ENCODE data around the gene TJP1. TPM values are rescaled to one million over a fixed set of nuclear protein-coding genes. Genes with fewer than 3 reads are reported as not detected.
A peak's percentile ranks its signal among the peaks of the same experiment; 100 is the strongest.

Gene TJP1
- total and polyA plus RNA-seq, 9 of the 15 experiments (the other 6 are each of a cell fraction or from before 2014, with no cell fraction given) = 9.1 to 39.3 (median 28.0) TPM

DNA sequence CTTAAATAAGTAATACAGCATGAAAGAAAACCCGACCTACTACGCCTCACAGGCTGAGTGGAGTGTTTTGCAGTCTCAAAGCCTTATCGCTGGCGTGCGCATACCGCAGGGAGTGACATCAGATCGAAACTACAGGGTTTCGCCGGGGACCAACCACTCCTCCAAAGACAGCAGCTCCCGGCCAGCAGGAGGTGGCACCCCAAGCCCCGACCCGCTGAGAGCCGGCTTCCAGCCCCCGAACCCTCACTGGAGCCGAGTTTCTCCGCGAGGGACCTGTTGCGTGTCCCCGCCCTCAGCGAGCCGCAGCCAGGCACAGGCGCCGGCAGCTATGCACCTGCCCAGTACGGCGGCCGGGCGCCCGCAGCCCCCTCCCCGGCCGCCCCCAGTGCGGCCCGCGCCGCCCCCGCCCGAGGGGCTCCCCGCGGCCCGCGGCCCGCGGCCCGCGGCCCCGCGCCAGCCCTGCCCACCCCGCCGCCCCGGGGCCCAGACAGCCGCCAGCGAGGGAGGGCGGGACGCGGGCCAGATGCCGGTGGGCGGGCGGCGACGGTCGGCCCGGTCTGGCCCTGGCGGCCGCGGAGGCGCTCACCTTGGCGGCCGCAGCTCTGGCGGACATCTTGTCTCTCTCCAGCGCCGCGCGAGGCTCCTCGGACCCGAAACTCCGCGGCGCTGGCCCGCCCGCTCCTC lies 710 bp downstream of the TJP1 start (continued):
- TF ChIP-seq, protein P1, sequence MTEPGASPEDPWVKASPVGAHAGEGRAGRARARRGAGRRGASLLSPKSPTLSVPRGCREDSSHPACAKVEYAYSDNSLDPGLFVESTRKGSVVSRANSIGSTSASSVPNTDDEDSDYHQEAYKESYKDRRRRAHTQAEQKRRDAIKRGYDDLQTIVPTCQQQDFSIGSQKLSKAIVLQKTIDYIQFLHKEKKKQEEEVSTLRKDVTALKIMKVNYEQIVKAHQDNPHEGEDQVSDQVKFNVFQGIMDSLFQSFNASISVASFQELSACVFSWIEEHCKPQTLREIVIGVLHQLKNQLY (CRISPR knock-in tag; conservative IDR thresholded peaks at IDR 0.05) = no peak
- peak; percentile 45 for TF ChIP-seq RBBP5 (IDR thresholded peaks at IDR 0.05; ENCODE audit: borderline replicate concordance, insufficient read depth, low read length, poor library complexity, severe bottlenecking)
- peak; percentile 48; the same call in 1 of the 2 replicates for TF ChIP-seq MYNN (IDR thresholded peaks at IDR 0.05)
- no peak for TF ChIP-seq MYNN (CRISPR knock-in tag; IDR thresholded peaks at IDR 0.05)
- peak; percentile 86 for TF ChIP-seq CREM (IDR thresholded peaks at IDR 0.05; ENCODE audit: low read depth)
- TF ChIP-seq, protein P2, sequence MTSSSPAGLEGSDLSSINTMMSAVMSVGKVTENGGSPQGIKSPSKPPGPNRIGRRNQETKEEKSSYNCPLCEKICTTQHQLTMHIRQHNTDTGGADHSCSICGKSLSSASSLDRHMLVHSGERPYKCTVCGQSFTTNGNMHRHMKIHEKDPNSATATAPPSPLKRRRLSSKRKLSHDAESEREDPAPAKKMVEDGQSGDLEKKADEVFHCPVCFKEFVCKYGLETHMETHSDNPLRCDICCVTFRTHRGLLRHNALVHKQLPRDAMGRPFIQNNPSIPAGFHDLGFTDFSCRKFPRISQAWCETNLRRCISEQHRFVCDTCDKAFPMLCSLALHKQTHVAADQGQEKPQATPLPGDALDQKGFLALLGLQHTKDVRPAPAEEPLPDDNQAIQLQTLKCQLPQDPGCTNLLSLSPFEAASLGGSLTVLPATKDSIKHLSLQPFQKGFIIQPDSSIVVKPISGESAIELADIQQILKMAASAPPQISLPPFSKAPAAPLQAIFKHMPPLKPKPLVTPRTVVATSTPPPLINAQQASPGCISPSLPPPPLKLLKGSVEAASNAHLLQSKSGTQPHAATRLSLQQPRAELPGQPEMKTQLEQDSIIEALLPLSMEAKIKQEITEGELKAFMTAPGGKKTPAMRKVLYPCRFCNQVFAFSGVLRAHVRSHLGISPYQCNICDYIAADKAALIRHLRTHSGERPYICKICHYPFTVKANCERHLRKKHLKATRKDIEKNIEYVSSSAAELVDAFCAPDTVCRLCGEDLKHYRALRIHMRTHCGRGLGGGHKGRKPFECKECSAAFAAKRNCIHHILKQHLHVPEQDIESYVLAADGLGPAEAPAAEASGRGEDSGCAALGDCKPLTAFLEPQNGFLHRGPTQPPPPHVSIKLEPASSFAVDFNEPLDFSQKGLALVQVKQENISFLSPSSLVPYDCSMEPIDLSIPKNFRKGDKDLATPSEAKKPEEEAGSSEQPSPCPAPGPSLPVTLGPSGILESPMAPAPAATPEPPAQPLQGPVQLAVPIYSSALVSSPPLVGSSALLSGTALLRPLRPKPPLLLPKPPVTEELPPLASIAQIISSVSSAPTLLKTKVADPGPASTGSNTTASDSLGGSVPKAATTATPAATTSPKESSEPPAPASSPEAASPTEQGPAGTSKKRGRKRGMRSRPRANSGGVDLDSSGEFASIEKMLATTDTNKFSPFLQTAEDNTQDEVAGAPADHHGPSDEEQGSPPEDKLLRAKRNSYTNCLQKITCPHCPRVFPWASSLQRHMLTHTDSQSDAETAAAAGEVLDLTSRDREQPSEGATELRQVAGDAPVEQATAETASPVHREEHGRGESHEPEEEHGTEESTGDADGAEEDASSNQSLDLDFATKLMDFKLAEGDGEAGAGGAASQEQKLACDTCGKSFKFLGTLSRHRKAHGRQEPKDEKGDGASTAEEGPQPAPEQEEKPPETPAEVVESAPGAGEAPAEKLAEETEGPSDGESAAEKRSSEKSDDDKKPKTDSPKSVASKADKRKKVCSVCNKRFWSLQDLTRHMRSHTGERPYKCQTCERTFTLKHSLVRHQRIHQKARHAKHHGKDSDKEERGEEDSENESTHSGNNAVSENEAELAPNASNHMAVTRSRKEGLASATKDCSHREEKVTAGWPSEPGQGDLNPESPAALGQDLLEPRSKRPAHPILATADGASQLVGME (CRISPR knock-in tag; IDR thresholded peaks at IDR 0.05) = no peak
- peak; percentile 16; the same call in 1 of the 2 replicates for TF ChIP-seq HCFC1 (IDR thresholded peaks at IDR 0.05; ENCODE audit: low read depth, low read length)
- peak; percentile 76 for TF ChIP-seq JUN (IDR thresholded peaks at IDR 0.05; ENCODE audit: borderline replicate concordance, low read depth, low read length)
- no peak for TF ChIP-seq JUN (CRISPR knock-in tag; IDR thresholded peaks at IDR 0.05; ENCODE audit: borderline replicate concordance)
- no peak for TF ChIP-seq GABPB2 (CRISPR knock-in tag; conservative IDR thresholded peaks at IDR 0.05)
- peak; percentile 52 for TF ChIP-seq MYC (IDR thresholded peaks at IDR 0.05; ENCODE audit: low read depth, low read length)
- no peak for TF ChIP-seq MYC (CRISPR knock-in tag; IDR thresholded peaks at IDR 0.05; ENCODE audit: borderline replicate concordance, low read depth)
- peak; percentile 43; the same call in 1 of the 2 replicates for TF ChIP-seq SMARCE1 (IDR thresholded peaks at IDR 0.05)
- TF ChIP-seq, protein P3, sequence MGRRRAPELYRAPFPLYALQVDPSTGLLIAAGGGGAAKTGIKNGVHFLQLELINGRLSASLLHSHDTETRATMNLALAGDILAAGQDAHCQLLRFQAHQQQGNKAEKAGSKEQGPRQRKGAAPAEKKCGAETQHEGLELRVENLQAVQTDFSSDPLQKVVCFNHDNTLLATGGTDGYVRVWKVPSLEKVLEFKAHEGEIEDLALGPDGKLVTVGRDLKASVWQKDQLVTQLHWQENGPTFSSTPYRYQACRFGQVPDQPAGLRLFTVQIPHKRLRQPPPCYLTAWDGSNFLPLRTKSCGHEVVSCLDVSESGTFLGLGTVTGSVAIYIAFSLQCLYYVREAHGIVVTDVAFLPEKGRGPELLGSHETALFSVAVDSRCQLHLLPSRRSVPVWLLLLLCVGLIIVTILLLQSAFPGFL (CRISPR knock-in tag; IDR thresholded peaks at IDR 0.05) = no peak
- TF ChIP-seq, protein P4, sequence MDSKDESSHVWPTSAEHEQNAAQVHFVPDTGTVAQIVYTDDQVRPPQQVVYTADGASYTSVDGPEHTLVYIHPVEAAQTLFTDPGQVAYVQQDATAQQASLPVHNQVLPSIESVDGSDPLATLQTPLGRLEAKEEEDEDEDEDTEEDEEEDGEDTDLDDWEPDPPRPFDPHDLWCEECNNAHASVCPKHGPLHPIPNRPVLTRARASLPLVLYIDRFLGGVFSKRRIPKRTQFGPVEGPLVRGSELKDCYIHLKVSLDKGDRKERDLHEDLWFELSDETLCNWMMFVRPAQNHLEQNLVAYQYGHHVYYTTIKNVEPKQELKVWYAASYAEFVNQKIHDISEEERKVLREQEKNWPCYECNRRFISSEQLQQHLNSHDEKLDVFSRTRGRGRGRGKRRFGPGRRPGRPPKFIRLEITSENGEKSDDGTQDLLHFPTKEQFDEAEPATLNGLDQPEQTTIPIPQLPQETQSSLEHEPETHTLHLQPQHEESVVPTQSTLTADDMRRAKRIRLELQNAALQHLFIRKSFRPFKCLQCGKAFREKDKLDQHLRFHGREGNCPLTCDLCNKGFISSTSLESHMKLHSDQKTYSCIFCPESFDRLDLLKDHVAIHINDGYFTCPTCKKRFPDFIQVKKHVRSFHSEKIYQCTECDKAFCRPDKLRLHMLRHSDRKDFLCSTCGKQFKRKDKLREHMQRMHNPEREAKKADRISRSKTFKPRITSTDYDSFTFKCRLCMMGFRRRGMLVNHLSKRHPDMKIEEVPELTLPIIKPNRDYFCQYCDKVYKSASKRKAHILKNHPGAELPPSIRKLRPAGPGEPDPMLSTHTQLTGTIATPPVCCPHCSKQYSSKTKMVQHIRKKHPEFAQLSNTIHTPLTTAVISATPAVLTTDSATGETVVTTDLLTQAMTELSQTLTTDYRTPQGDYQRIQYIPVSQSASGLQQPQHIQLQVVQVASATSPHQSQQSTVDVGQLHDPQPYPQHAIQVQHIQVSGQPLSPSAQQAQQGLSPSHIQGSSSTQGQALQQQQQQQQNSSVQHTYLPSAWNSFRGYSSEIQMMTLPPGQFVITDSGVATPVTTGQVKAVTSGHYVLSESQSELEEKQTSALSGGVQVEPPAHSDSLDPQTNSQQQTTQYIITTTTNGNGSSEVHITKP (IDR thresholded peaks at IDR 0.05; ENCODE audit: partially characterized antibody) = peak; percentile 33
- no peak for TF ChIP-seq SMC3 (conservative IDR thresholded peaks at IDR 0.05; ENCODE audit: insufficient read depth, low read depth, low read length)
- peak; percentile 100 for TF ChIP-seq ZKSCAN1 (IDR thresholded peaks at IDR 0.05; ENCODE audit: low read depth, low read length)
